ENCODE measurements around the gene CCDC186. TPM values are rescaled to one million over a fixed set of nuclear protein-coding genes. Genes with fewer than 3 reads are reported as not detected.

Gene CCDC186
- total RNA-seq, 1 donor from 2014 or later = 20.4 TPM

GRCh38 chr10:114110174-114110972 lies 63.6 kb downstream of the CCDC186 start:
- no peak overlapping the region for H3K4me3 Mint-ChIP-seq (ENCODE audit: unreplicated experiment)
- H3K36me3 Mint-ChIP-seq (ENCODE audit: low read depth) = no peaks in the 10 kb centered on the region
- no peaks in the 10 kb centered on the region for H3K9me3 Mint-ChIP-seq (ENCODE audit: low read depth)
- TF ChIP-seq, protein P1, sequence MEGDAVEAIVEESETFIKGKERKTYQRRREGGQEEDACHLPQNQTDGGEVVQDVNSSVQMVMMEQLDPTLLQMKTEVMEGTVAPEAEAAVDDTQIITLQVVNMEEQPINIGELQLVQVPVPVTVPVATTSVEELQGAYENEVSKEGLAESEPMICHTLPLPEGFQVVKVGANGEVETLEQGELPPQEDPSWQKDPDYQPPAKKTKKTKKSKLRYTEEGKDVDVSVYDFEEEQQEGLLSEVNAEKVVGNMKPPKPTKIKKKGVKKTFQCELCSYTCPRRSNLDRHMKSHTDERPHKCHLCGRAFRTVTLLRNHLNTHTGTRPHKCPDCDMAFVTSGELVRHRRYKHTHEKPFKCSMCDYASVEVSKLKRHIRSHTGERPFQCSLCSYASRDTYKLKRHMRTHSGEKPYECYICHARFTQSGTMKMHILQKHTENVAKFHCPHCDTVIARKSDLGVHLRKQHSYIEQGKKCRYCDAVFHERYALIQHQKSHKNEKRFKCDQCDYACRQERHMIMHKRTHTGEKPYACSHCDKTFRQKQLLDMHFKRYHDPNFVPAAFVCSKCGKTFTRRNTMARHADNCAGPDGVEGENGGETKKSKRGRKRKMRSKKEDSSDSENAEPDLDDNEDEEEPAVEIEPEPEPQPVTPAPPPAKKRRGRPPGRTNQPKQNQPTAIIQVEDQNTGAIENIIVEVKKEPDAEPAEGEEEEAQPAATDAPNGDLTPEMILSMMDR (IDR thresholded peaks at IDR 0.05) = peak; percentile 62
- no peaks in the 10 kb centered on the region for H3K27me3 Mint-ChIP-seq (ENCODE audit: low read depth)
- no peaks in the 10 kb centered on the region for H3K4me1 Mint-ChIP-seq (ENCODE audit: low read depth)
- DNase-seq (ENCODE audit: low spot score) = no peak
- H3K27ac Mint-ChIP-seq (ENCODE audit: unreplicated experiment) = no peak overlapping the region

- Mint-ChIP-seq H3K27me3 (ENCODE audit: low read depth) (no peaks in the 10 kb centered on the region), H3K36me3 (ENCODE audit: low read depth) (no peaks in the 10 kb centered on the region), H3K4me3 (ENCODE audit: unreplicated experiment) (no peak overlapping the region), H3K27ac (ENCODE audit: unreplicated experiment) (no peak overlapping the region), H3K9me3 (ENCODE audit: low read depth) (no peaks in the 10 kb centered on the region), H3K4me1 (ENCODE audit: low read depth) (peaks cover 11% of the 10 kb centered on the region)
- DNase-seq (ENCODE audit: low spot score) = no peak
- TF ChIP-seq, protein P1 (IDR thresholded peaks at IDR 0.05) = peak; percentile 89
Observed at GRCh38 chr10:114103284-114103683, 70.7 kb downstream of the CCDC186 start.

DNA sequence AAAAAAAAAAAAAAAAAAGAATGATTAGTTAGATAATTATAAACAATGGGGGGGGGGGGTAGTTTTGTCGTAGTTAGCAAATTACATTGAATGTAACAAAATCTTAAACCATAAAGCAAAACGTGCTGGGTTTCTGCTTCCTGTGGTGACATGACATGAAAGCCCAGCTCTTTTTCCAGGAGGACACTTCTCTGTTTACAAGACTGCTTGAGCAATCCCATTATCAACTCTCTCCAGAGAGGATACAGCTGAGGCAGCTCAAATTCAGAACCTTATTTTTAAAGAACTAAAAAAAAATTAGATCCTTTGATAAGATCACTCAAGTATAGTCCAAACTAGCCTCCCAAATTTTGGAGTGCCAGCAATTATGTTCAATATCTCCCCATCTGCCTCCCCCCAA lies 71.7 kb downstream of the CCDC186 start:
- Mint-ChIP-seq H3K27ac (ENCODE audit: unreplicated experiment) (no peak overlapping the region), H3K27me3 (ENCODE audit: low read depth) (no peaks in the 10 kb centered on the region), H3K36me3 (ENCODE audit: low read depth) (no peaks in the 10 kb centered on the region), H3K9me3 (ENCODE audit: low read depth) (no peaks in the 10 kb centered on the region), H3K4me1 (ENCODE audit: low read depth) (peaks cover 11% of the 10 kb centered on the region), H3K4me3 (ENCODE audit: unreplicated experiment) (no peak overlapping the region)
- no peak for DNase-seq (ENCODE audit: low spot score)
- TF ChIP-seq, protein P1 (IDR thresholded peaks at IDR 0.05) = no peak

DNA sequence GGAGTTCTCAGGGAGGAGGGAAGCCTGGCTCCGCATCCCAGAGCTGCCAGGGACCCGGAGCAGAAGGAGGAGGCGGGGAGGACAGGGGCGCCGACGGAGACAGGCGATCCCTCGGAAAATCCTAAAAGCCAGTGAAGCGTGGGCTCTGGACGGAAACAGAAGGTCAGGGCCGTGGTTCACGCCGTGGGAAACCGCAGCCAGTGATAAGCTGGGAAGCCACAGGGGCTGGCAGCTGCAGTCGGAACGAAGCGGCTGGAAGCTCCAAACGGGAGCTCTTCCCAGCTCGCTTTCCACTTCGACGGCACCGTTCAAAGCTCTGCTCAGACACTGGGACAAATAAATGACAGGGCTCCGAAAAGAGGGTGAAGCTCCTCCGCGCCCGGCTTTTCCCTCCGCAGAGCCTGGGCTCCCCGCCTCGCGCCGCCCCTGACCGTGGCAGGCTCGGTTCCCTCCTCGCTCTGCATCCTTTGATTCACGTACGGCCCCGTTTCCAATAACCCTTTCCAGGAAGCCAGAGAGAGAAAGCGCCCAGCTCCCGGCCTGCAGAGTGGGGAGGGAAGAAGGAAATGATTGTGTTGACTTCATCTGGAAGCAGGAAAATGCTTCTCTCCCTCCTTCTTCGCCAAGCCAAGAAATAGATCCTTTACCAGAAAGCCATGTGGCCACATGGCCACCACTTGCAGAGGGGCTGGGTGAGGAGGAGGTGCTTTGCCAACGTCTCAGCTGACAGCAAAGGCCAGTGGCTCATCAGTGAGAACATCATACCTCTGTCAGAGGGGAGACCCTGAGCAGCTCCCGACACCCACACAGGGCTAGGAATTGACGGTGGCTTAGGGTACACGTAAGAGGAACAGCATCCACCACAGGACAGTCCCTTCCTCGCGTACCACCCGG lies 72.9 kb downstream of the CCDC186 start:
- no peaks in the 10 kb centered on the region for H3K9me3 Mint-ChIP-seq (ENCODE audit: low read depth)
- DNase-seq (ENCODE audit: low spot score) = no peak
- H3K27me3 Mint-ChIP-seq (ENCODE audit: low read depth) = no peaks in the 10 kb centered on the region
- no peaks in the 10 kb centered on the region for H3K36me3 Mint-ChIP-seq (ENCODE audit: low read depth)
- peaks cover 11% of the 10 kb centered on the region for H3K4me1 Mint-ChIP-seq (ENCODE audit: low read depth)
- H3K27ac Mint-ChIP-seq (ENCODE audit: unreplicated experiment) = peak overlapping the region; percentile 51
- TF ChIP-seq, protein P1 (IDR thresholded peaks at IDR 0.05) = no peak
- H3K4me3 Mint-ChIP-seq (ENCODE audit: unreplicated experiment) = peak overlapping the region; percentile 73

DNA sequence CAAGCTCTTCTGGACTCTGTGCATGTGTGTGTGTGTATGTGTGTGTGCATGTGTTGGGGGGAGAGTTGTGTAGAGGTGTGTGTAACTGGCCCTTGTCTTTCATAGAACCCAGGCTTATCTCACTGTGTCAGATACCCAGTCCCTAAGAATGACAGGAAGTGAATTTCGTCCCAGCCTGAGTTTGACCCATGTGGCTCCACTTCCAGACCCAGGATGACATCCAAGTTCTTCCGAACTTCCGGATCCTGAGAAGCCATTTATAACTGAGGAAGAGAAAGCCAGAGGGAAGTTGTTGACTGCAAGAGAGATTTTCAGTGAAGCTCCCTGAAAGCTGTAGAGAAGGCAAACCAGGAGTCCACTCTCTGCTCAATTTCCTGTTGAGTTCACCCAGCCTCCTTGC lies 77.1 kb downstream of the CCDC186 start:
- Mint-ChIP-seq H3K27ac (ENCODE audit: unreplicated experiment) (no peak overlapping the region), H3K9me3 (ENCODE audit: low read depth) (peaks cover 3% of the 10 kb centered on the region), H3K4me1 (ENCODE audit: low read depth) (peaks cover 8% of the 10 kb centered on the region), H3K4me3 (ENCODE audit: unreplicated experiment) (no peak overlapping the region), H3K36me3 (ENCODE audit: low read depth) (no peaks in the 10 kb centered on the region), H3K27me3 (ENCODE audit: low read depth) (no peaks in the 10 kb centered on the region)
- no peak for DNase-seq (ENCODE audit: low spot score)
- TF ChIP-seq, protein P1 (IDR thresholded peaks at IDR 0.05) = no peak
